Purkinje cell (primary cell): ENCODE data around the gene DEFB119. TPM values are rescaled to one million over a fixed set of nuclear protein-coding genes. Genes with fewer than 3 reads are reported as not detected.

ENCODE experiments used
- polyA plus RNA-seq: library from polyadenylated mRNA; unstranded; fragments of >200 nt; fragmentation: Nextera tagmentation; gene quantifications from 2 replicates; pipeline ENCODE4 v1.2.1, GENCODE V29; 2014

The DEFB119 gene
- not detected in 2 replicates for polyA plus RNA-seq

DNA sequence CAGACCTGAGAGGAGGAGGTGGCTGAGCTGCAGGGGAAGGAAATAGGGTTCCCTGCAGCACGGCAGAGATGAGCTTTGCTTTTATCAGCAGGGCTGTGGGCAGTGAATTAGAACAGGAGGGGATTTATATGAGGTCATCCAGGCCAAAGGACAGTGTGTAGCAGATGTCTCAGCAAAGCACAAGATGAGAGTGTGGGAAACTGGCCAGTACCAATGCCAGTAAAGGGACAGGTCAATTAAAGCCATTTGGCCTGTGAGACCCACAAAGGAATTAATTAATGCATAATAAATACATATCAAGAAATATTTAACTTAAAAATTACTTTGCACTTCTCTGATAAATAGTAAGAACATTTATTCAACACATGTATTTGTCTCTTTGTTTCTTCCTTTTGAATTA, at the start of gene DEFB119:
Gene DEFB119, minus strand, starts transcription at position 101 of the 400 bp plus-strand sequence. CDS start 107 bp downstream, outside the sequence.

DNA sequence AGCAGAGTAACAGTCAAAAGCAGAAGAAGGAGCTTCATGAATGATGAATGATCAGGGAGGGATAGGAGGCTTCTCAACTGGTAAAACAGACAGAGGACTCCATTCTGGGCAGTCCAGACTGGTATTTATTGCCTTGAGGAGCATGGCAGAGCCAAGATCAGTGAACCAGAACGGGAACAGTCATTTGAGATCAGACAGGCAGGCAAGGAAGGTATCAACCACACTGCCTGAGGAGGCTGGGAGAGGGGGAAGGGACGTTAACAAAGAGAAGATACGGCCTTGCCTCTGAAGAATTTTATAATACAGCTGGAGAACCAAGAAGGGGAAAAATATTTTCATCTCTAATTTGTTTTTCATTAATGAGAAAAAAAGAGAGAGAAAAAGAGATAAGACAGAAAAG, 15.7 kb upstream of the DEFB119 start, which contains the start of gene DEFB121:
Gene DEFB121, minus strand, starts transcription at position 101 of the 400 bp plus-strand sequence. Its CDS starts 63 bp downstream, at position 38.

DNA sequence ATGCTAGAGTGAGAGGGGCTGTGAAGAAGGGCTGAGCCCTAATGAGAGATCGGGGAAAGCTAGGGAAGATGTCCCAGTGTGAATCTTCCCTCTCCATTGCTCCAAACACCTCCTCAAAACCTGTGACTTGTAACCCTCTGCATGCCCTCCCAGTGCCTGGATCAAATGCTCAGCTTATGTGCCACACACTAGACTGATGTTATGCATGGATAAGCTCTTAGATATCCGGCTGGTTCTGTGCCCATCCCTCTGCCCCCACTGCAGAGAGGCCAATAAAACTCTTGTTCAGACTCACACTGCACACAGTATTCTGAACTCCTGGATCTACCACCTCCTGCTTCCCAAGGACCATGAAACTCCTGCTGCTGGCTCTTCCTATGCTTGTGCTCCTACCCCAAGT, 22.1 kb downstream of the DEFB119 start, which contains the start of gene DEFB118:
Gene DEFB118, plus strand, starts transcription at position 301 of the 400 bp plus-strand sequence. Its CDS starts 50 bp downstream, at position 351.

Other genes with a start within 250 kb of the DEFB119 start
- not detected in 2 replicates for gene DEFB115, start 132.9 kb downstream of the DEFB119 start, polyA plus RNA-seq
- gene DEFB116, start 82.0 kb downstream of the DEFB119 start, polyA plus RNA-seq, result not detected in 2 replicates
- not detected in 2 replicates for gene DEFB118, start 22.0 kb downstream of the DEFB119 start, polyA plus RNA-seq
- gene DEFB121, start 15.6 kb upstream of the DEFB119 start, polyA plus RNA-seq, result not detected in 2 replicates
- gene DEFB123, start 50.0 kb upstream of the DEFB119 start, polyA plus RNA-seq, result not detected in 2 replicates
- gene DEFB124, start 84.5 kb upstream of the DEFB119 start, polyA plus RNA-seq, result not detected in 2 replicates
- not detected in 2 replicates for gene REM1, start 84.7 kb upstream of the DEFB119 start, polyA plus RNA-seq
- 20.3 and 27.0 TPM in 2 replicates for gene HM13, start 123.9 kb upstream of the DEFB119 start, polyA plus RNA-seq
- 0.41 and 0.75 TPM in 2 replicates for gene ID1, start 214.7 kb upstream of the DEFB119 start, polyA plus RNA-seq
- gene COX4I2, start 247.3 kb upstream of the DEFB119 start, polyA plus RNA-seq, result 1.9 TPM in 1 of 2 replicates, not detected in the other